GM12878 (cell line): ENCODE results near the gene FMN2. TPM values are rescaled to one million over a fixed set of nuclear protein-coding genes. Genes with fewer than 3 reads are reported as not detected.

ENCODE experiments used
- ATAC-seq: fragments of 200-7000 bp; cut with Tn5 transposase; 3 replicates; pipeline ENCODE4 v1.9.1; 2020; ENCODE audit warnings: mild to moderate bottlenecking, moderate library complexity
- BruUV-seq: library from RNA; stranded (reverse); fragments of 400-500 nt; replicated peaks from 2 replicates; lab custom pipeline; 2021; lab: Mats Ljungman, UMichigan
- CTCF ChIA-PET: fragments of 300-600 bp; sonication (Branson Sonifier 250); formaldehyde crosslinking; extraction: SDS; loops from one replicate; lab custom pipeline; 2021; ENCODE audit warnings: inconsistent platforms; lab: Yijun Ruan, JAX
- POLR2A ChIA-PET: fragments of 350-600 bp; formaldehyde crosslinking; extraction: SDS; loops from one replicate; lab custom pipeline; 2021; ENCODE audit warnings: inconsistent platforms; lab: Charles Lee
- RAD21 ChIA-PET: fragments of 300-600 bp; sonication (Branson Sonifier 250); formaldehyde crosslinking; loops from one replicate; lab custom pipeline; 2023; ENCODE audit warnings: antibody characterized with exemption; ENCODE audit not compliant: unreplicated experiment; lab: Charles Lee
- SMC1A ChIA-PET: fragments of 300-600 bp; sonication (Branson Sonifier 250); formaldehyde crosslinking; loops from one replicate; lab custom pipeline; 2023; ENCODE audit not compliant: unreplicated experiment, uncharacterized antibody; lab: Charles Lee
- DNase-seq: peaks from one replicate; pipeline ENCODE4 v3.0.0-alpha.2; 2011; ENCODE audit warnings: low read depth, low spot score
- FAIRE-seq: peaks from 3 replicates; lab custom pipeline; 2011; peaks lifted over from hg19 to GRCh38; lab: Jason Lieb, UNC
- H2AFZ ChIP-seq: 2 replicates; pipeline ENCODE4 v1.6.0; 2011; ENCODE audit warnings: low read depth, low read length, control low read depth; ENCODE audit not compliant: control insufficient read depth
- H3K27ac ChIP-seq: 2 replicates; pipeline ENCODE4 v1.5.1; 2011; ENCODE audit warnings: control low read depth; ENCODE audit not compliant: control insufficient read depth, insufficient read depth
- H3K27me3 ChIP-seq, 2 experiments: replicated peaks in 1 of 2; 2 replicates each; pipeline versions ENCODE4 v1.6.0 to v1.6.1; 2011; ENCODE audit warnings: low read length in 1 of 2; ENCODE audit not compliant: control insufficient read depth in 2 of 2, insufficient read depth in 2 of 2
- H3K36me3 ChIP-seq, 2 experiments: 2 replicates each; pipeline ENCODE4 v1.5.1; 2011; ENCODE audit warnings: low read length in 1 of 2; ENCODE audit not compliant: control insufficient read depth in 2 of 2, insufficient read depth in 2 of 2
- H3K4me1 ChIP-seq: 2 replicates; pipeline ENCODE4 v1.6.1; 2011; ENCODE audit warnings: mild to moderate bottlenecking, low read length, moderate library complexity, mixed read lengths; ENCODE audit not compliant: control insufficient read depth, insufficient read depth
- H3K4me2 ChIP-seq: 2 replicates; pipeline ENCODE4 v1.6.0; 2011; ENCODE audit warnings: control low read depth; ENCODE audit not compliant: control insufficient read depth, insufficient read depth
- H3K4me3 ChIP-seq: fragments of 200-600 bp; sonication (generic); 2 replicates; pipeline ENCODE4 v1.5.1; 2016
- H3K79me2 ChIP-seq: 2 replicates; pipeline ENCODE4 v1.6.0; 2011; ENCODE audit warnings: low read length; ENCODE audit not compliant: control insufficient read depth, insufficient read depth
- H3K9ac ChIP-seq: 2 replicates; pipeline ENCODE4 v1.8.0; 2011; ENCODE audit warnings: low read length, control low read depth, mixed read lengths; ENCODE audit not compliant: control insufficient read depth, insufficient read depth
- H3K9me3 ChIP-seq: replicated peaks from 3 replicates; pipeline ENCODE4 v1.5.1; 2011; ENCODE audit warnings: mild to moderate bottlenecking, low read length; ENCODE audit not compliant: control insufficient read depth, insufficient read depth
- H4K20me1 ChIP-seq: 2 replicates; pipeline ENCODE4 v1.6.0; 2011; ENCODE audit not compliant: control insufficient read depth, insufficient read depth
- CBX3 ChIP-seq: fragments of 200-600 bp; sonication (generic); IDR thresholded peaks from 2 replicates; pipeline ENCODE4 v1.6.1; 2016; ENCODE audit warnings: low read depth, borderline replicate concordance
- CREM ChIP-seq: IDR thresholded peaks from 2 replicates; pipeline ENCODE4 v1.6.1; 2014; ENCODE audit warnings: antibody characterized with exemption, low read depth
- ESRRA ChIP-seq: IDR thresholded peaks from 2 replicates; pipeline ENCODE4 v1.6.1; 2012; ENCODE audit warnings: mild to moderate bottlenecking, low read length, improper control_type of control experiment
- FOS ChIP-seq: IDR thresholded peaks from 3 replicates; pipeline ENCODE4 v1.6.1; 2011; ENCODE audit warnings: borderline replicate concordance; ENCODE audit not compliant: insufficient read length; ENCODE audit errors: extremely low read depth
- HCFC1 ChIP-seq: fragments of 150-350 bp; IDR thresholded peaks from 2 replicates; pipeline ENCODE4 v1.6.1; 2014; ENCODE audit warnings: low read length
- HDAC2 ChIP-seq: fragments of 200-600 bp; sonication (generic); IDR thresholded peaks from 2 replicates; pipeline ENCODE4 v1.6.1; 2017
- IKZF1 ChIP-seq: fragments of 450-650 bp; conservative IDR thresholded peaks from 2 replicates; pipeline ENCODE4 v1.6.1; 2017; ENCODE audit warnings: antibody characterized with exemption, mild to moderate bottlenecking
- MEF2A ChIP-seq: IDR thresholded peaks from 2 replicates; pipeline ENCODE4 v1.6.1; 2011; ENCODE audit warnings: low read depth, mild to moderate bottlenecking, low read length, moderate library complexity; ENCODE audit not compliant: insufficient read depth
- MTA3 ChIP-seq: IDR thresholded peaks from 2 replicates; pipeline ENCODE4 v1.6.1; 2012; ENCODE audit warnings: low read length, inconsistent platforms, borderline replicate concordance
- MYB ChIP-seq: fragments of 150-350 bp; IDR thresholded peaks from 2 replicates; pipeline ENCODE4 v1.6.1; 2014; ENCODE audit warnings: mild to moderate bottlenecking, low read depth, low read length, borderline replicate concordance
- NFIC ChIP-seq: IDR thresholded peaks from 2 replicates; pipeline ENCODE4 v1.6.1; 2012; ENCODE audit warnings: low read depth, mild to moderate bottlenecking, inconsistent platforms, low read length, moderate library complexity
- NR2C2 ChIP-seq: IDR thresholded peaks from 2 replicates; pipeline ENCODE4 v1.6.1; 2011; ENCODE audit warnings: borderline replicate concordance, low read depth; ENCODE audit not compliant: control insufficient read depth, insufficient read length
- RBBP5 ChIP-seq: fragments of 200-600 bp; sonication (generic); conservative IDR thresholded peaks from 2 replicates; pipeline ENCODE4 v1.6.1; 2016
- RFX5 ChIP-seq: IDR thresholded peaks from 2 replicates; pipeline ENCODE4 v1.6.1; 2011; ENCODE audit warnings: low read depth, low read length, improper control_type of control experiment
- SP1 ChIP-seq: IDR thresholded peaks from one replicate; pipeline ENCODE4 v1.6.1; 2011; ENCODE audit warnings: low read depth, low read length
- TAF1 ChIP-seq: IDR thresholded peaks from 2 replicates; pipeline ENCODE4 v1.6.1; 2011; ENCODE audit warnings: mild to moderate bottlenecking, low read depth, low read length, borderline replicate concordance
- ZZZ3 ChIP-seq: IDR thresholded peaks from 2 replicates; pipeline ENCODE4 v1.6.1; 2011; ENCODE audit warnings: low read depth; ENCODE audit not compliant: control insufficient read depth, insufficient read length
- WGBS: methylation state at CpG from one replicate; pipeline ENCODE4 v1.1.6; 2016; ENCODE audit warnings: low lambda C conversion rate; ENCODE audit not compliant: insufficient replicate concordance, insufficient coverage; ENCODE audit errors: missing lambda C conversion rate; 5-methylcytosine and 5-hydroxymethylcytosine counted together
- in situ Hi-C: fragments of 300-500 bp; cut with MboI; formaldehyde crosslinking; loops from 9 replicates; pipeline ENCODE4 v1.14.3; 2018; ENCODE audit warnings: mixed read lengths
- intact Hi-C: fragments of 100-400 bp; cut with micrococcal nuclease; formaldehyde crosslinking; loops from one replicate; pipeline ENCODE4 v1.14.2; 2022; ENCODE audit not compliant: unreplicated experiment
- polyA plus RNA-seq, 11 experiments: library from polyadenylated mRNA; depleted of rRNA in 4 of 11; unstranded in 6 of 11; stranded (reverse) in 5 of 11; fragments of >200 nt; fragmentation: Nextera tagmentation in 4 of 11; fragmentation: Illumina TruSeq in 1 of 11; extraction: Ambion mirVana in 4 of 11; extraction: Trizol in 1 of 11; gene quantifications; 1 replicate in 1 of 11; 2 replicates in 10 of 11; pipeline versions ENCODE4 v1.2.1 to v1.2.3, GENCODE V29; 2011 to 2016; ENCODE audit warnings: inconsistent platforms in 2 of 11, missing spikeins in 2 of 11, low read depth in 1 of 11
- total RNA-seq, 4 experiments: library from RNA; depleted of rRNA in 3 of 4; stranded (reverse); fragments of >200 nt in 3 of 4; fragmentation: Illumina TruSeq in 1 of 4; extraction: Trizol in 1 of 4; gene quantifications; 2 replicates each; pipeline versions ENCODE4 v1.2.1 to v1.2.3, GENCODE V29; 2013 to 2021
- TF ChIP-seq, protein P1 (sequence below): IDR thresholded peaks from 2 replicates; pipeline ENCODE4 v1.6.1; 2011; ENCODE audit warnings: low read depth, low read length, improper control_type of control experiment, borderline replicate concordance
- TF ChIP-seq, protein P2 (sequence below): fragments of 450-650 bp; IDR thresholded peaks from 2 replicates; pipeline ENCODE4 v1.6.1; 2016; ENCODE audit warnings: mild to moderate bottlenecking
- TF ChIP-seq, protein P3 (sequence below): fragments of 450-650 bp; IDR thresholded peaks from 2 replicates; pipeline ENCODE4 v1.6.1; 2017; ENCODE audit warnings: mild to moderate bottlenecking, low read depth, inconsistent platforms; ENCODE audit not compliant: poor library complexity, severe bottlenecking
- TF ChIP-seq, protein P4 (sequence below): fragments of 450-650 bp; IDR thresholded peaks from 2 replicates; pipeline ENCODE4 v1.6.1; 2017; ENCODE audit warnings: mild to moderate bottlenecking

Gene FMN2
- total and polyA plus RNA-seq, 10 of the 15 experiments (the other 5 are each of a cell fraction or from before 2014, with no cell fraction given): 0.60 TPM; not detected in 9

DNA sequence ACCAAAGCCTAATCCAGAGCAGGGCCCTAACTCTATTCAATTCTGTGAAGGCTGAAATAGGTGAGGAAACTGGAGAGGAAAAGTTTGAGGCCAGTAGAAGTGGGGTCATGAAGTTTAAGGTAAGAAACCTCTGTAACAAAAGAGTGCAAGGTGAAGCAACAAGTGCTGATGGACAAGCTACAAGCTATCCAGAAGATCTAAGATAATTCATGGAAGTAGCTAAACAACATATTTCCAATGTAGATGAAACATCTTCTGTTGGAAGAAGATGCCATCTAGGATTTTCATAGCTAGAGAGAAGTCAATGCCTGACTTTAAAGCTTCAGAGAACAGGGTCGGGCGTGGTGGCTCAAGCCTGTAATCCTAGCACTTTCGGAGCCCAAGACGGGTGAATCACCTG is 302.7 kb downstream of the FMN2 start (continued):
- TF ChIP-seq, protein P1, sequence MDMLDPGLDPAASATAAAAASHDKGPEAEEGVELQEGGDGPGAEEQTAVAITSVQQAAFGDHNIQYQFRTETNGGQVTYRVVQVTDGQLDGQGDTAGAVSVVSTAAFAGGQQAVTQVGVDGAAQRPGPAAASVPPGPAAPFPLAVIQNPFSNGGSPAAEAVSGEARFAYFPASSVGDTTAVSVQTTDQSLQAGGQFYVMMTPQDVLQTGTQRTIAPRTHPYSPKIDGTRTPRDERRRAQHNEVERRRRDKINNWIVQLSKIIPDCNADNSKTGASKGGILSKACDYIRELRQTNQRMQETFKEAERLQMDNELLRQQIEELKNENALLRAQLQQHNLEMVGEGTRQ: no peak
- no peak for TF ChIP-seq ESRRA
- no peak for TF ChIP-seq IKZF1
- no peak for TF ChIP-seq HCFC1
- TF ChIP-seq NR2C2: no peak
- TF ChIP-seq HDAC2: no peak

DNA sequence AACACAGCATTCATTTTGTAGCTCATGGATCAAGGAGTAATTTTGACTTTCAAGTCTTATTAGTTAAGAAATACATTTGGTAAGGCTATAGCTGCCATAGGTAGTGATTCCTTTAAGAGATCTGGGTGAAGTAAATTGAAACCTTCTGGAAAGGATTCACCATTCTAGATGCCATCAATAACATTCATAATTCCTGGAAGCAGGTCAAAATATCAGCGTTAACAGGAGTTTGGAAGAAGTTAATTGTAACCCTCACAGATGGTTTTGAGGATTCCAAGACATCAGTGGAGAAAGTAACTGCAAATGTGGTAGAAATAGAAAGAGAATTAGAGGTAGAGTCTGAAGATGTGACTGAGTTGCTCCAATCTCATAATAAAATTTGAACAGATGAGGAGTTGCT is 303.7 kb downstream of the FMN2 start:
- POLR2A ChIA-PET: no interaction called here
- RAD21 ChIA-PET: no interaction called here
- H3K27ac ChIP-seq: no peak overlapping the region
- DNase-seq (no peak), FAIRE-seq (no peak), ATAC-seq (no peak)
- H2AFZ ChIP-seq: no peak overlapping the region
- no peaks in the 10 kb centered on the region for H4K20me1 ChIP-seq
- H3K4me3 ChIP-seq: no peak overlapping the region
- CTCF ChIA-PET: interaction anchor here (1.4 kb wide), 1 partner anchor 21 kb away, joined by 3 read pairs; no protein-coding TSS in a partner anchor
- SMC1A ChIA-PET: no interaction called here
- H3K9ac ChIP-seq: no peak overlapping the region
- H3K4me1 ChIP-seq: no peaks in the 10 kb centered on the region
- intact Hi-C loops (no loop called here), in situ Hi-C loops (no loop called here)
- no peaks in the 10 kb centered on the region for H3K36me3 ChIP-seq
- no peaks in the 10 kb centered on the region for H3K79me2 ChIP-seq
- no peaks in the 10 kb centered on the region for H3K9me3 ChIP-seq
- no TSS peak for BruUV-seq
- H3K4me2 ChIP-seq: no peak overlapping the region
- WGBS: 25% methylated on average over 1 of the region's 1 CpG
- H3K27me3 ChIP-seq: no peaks in the 10 kb centered on the region
- TF ChIP-seq TAF1 (no peak), CREM (no peak), ZZZ3 (no peak), NFIC (no peak), SP1 (no peak), CBX3 (no peak), MYB (no peak), MEF2A (no peak), RBBP5 (no peak), FOS (no peak), RFX5 (no peak), MTA3 (no peak)
- TF ChIP-seq, protein P2, sequence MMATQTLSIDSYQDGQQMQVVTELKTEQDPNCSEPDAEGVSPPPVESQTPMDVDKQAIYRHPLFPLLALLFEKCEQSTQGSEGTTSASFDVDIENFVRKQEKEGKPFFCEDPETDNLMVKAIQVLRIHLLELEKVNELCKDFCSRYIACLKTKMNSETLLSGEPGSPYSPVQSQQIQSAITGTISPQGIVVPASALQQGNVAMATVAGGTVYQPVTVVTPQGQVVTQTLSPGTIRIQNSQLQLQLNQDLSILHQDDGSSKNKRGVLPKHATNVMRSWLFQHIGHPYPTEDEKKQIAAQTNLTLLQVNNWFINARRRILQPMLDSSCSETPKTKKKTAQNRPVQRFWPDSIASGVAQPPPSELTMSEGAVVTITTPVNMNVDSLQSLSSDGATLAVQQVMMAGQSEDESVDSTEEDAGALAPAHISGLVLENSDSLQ: no peak
- TF ChIP-seq, protein P3, sequence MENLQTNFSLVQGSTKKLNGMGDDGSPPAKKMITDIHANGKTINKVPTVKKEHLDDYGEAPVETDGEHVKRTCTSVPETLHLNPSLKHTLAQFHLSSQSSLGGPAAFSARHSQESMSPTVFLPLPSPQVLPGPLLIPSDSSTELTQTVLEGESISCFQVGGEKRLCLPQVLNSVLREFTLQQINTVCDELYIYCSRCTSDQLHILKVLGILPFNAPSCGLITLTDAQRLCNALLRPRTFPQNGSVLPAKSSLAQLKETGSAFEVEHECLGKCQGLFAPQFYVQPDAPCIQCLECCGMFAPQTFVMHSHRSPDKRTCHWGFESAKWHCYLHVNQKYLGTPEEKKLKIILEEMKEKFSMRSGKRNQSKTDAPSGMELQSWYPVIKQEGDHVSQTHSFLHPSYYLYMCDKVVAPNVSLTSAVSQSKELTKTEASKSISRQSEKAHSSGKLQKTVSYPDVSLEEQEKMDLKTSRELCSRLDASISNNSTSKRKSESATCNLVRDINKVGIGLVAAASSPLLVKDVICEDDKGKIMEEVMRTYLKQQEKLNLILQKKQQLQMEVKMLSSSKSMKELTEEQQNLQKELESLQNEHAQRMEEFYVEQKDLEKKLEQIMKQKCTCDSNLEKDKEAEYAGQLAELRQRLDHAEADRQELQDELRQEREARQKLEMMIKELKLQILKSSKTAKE: no peak
- TF ChIP-seq, protein P4, sequence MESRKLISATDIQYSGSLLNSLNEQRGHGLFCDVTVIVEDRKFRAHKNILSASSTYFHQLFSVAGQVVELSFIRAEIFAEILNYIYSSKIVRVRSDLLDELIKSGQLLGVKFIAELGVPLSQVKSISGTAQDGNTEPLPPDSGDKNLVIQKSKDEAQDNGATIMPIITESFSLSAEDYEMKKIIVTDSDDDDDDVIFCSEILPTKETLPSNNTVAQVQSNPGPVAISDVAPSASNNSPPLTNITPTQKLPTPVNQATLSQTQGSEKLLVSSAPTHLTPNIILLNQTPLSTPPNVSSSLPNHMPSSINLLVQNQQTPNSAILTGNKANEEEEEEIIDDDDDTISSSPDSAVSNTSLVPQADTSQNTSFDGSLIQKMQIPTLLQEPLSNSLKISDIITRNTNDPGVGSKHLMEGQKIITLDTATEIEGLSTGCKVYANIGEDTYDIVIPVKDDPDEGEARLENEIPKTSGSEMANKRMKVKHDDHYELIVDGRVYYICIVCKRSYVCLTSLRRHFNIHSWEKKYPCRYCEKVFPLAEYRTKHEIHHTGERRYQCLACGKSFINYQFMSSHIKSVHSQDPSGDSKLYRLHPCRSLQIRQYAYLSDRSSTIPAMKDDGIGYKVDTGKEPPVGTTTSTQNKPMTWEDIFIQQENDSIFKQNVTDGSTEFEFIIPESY: no peak
